GM18502 (cell line): ENCODE data around the gene ATRN.

Experiments
- ATAC-seq: cut with Tn5 transposase; IDR thresholded peaks from one replicate; pipeline ENCODE4 v1.9.1; 2021; ENCODE audit warnings: mild to moderate bottlenecking; ENCODE audit not compliant: unreplicated experiment, poor library complexity

Gene ATRN

DNA sequence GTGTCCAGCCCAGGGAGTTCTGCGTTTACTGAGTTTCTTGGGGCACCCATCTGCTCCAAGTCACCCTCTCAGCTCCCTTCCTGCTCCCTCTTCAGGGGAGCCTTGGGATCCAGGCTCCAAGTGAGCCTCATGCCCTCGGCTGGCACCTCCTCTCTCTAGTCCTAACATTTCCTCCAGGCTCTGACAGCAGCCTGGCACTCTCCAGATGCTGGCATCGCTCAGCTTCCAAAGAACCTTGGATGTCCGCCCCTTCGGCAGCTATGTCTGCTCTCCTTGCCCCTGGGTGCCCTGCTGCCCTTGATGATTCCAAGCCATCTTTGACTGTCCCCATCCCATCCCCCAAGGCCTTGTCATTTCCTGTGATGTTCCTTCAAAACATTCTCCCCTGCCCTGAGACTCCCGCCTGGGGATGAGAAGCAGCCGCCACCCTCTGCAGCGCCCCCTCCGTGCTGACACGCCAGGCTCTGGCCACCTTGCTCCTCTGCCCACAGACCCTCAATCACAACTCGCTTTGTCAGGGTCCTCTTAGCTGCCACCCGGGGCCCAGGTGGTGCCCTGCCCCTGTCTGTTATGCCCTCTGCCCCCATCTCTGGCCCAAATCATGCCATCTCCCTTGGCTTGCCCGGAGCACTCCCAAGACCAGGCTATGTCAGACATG lies 199.0 kb downstream of the ATRN start:
- ATAC-seq = no peak

DNA sequence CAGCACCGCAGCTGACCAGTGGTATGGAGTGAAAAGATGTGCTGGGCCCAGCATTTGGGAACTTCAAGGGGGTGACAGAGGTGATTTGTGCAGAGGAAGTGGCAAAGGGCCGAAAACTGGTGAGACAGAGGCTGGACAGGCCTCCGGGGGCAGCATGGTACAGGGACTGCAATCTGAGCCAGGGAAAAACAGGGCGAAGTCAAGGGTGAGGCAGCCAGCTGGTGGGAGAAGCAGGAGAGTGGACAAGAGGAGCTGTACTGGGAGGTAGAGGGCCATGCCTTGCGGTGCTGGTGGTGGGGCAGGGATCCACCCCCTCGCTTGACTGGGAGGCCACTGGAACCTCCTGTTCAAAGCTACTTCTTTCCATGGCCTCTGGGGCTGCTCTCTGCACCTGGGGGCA lies 199.7 kb downstream of the ATRN start:
- ATAC-seq = no peak

DNA sequence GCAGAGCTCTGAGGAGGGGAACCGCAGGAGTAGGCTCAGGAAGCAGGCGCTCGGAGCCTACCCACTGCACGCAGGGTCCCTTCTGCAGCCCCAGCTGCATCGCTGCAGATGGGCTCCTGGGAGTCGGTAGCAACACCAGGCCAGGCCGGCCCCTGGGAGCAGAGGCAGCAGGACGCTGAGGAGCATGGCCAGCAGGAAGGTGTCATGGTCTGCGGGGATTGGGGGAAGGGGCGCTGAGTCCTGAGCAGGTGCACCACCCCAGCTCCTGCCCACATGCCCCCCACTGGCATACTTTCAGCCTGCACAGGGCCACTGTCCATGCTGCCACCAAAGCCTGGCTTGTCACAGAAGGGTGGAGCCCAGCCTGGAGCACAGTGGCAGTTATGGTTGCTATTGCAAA lies 200.1 kb downstream of the ATRN start:
- no peak for ATAC-seq

DNA sequence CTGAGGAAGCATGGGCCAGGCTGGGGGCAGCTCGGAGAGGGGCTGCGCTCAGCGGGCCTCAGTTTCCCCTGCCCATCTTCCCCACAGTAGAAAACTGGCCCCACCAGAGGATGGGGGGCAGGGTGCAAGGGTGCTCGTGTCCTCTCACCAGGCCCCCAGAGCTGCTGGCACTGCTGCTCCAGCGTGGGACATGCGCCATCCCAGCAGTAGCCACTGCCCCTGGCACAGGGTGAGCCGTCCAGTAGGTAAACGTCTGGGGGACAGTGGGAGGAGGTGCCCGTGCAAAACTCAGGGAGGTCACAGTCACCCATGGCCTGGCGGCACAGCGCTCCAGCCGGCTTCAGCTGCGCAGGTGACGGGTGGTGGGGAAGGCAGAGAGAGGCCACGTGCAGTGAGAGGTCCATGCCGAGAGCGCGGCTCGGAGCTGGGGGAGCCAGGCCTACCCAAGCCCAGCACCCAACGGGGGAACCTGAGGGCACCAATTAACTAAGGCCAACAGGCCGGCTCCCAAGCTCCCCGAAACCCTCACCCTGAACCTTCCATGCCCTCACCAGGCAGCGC lies 201.2 kb downstream of the ATRN start:
- no peak for ATAC-seq

DNA sequence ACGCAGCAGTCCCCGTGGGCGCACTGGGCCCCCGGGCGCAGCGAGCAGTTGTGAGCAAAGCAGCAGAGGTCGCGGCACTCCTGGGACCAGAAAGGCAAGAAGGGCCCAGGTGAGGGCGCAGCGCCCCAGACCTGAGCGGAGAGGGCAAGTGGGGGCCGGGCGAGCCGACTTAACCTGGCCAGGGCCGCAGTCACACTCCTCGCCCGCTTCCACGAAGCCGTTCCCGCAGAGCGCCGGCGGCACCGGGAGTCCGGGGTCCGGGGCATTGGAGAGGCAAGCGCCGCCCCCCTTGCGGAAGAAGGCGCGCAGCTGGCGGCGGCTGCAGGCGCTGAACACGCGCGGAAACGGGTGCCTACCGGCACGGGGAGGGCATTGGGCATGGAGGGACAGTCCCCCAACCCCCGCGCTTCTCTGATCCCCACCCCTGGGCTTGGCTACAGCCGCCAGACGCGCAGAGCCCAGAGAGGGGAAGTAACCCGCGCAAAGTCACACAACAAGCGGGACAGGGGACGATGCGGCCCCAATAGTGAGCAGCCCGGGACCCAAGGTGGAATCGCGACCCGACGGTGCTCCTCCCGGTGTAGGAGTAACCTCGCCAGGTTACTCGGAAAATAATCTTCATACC lies 201.8 kb downstream of the ATRN start:
- no peak for ATAC-seq

DNA sequence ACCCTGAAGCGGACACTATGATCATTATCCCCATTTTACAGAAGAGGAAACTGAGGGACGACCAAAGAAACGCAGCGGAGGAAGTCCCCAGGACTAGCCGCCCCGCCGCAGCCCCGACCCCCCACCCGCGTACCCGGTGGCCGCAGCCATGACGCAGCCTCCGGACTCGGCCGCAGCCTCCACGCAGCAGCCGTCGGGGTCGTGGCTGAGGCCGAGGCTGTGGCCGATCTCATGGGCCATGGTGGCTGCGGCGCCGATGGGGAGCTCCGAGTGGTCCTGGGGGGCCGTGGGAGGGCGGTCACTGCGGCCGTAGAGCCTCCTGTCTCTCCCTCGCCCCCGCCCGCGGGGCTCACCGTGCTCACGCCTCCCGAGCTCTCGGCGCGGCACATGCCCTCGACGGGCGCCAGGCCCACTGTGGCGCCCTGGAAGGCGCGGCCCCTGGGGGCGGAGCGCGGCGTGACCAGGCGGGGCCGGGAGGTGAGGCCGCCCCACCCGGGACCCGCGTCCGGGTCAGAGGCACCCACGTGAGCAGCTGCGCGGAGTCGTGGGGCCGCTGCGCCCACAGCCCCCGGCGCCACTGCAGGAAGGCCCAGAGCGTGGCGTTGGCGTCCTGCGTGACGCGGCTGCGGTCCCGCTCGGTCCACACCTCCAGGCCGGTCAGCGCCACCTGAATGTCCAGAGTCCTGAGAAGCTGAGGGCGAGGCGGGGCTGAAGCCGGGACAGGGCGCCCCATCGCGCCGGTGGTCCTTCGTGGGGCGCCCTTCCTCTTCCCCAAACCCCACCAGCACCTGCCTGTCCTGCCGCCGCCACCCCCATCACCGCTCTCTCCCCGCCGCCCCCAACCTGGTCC lies 202.6 kb downstream of the ATRN start:
- no peak for ATAC-seq

DNA sequence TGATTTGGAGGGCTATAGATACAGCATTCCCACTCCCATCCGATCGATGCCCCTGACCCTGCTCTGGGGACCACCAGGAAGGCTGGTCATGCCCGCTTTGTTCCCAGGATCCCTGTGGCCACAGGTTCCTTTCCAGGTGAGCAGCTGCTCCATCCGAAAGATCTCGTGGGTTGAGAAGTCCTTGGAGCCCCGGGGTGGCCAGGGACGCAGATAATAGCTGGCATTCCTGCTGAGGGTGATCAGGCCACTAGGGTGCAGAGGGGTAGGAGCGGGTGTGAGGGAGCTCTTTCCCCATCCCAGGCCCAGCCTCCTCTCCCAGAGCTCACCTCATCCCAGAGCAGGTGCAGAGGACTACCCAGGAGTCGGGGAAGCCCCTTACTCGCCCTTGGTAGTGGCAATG lies 203.6 kb downstream of the ATRN start:
- no peak for ATAC-seq

DNA sequence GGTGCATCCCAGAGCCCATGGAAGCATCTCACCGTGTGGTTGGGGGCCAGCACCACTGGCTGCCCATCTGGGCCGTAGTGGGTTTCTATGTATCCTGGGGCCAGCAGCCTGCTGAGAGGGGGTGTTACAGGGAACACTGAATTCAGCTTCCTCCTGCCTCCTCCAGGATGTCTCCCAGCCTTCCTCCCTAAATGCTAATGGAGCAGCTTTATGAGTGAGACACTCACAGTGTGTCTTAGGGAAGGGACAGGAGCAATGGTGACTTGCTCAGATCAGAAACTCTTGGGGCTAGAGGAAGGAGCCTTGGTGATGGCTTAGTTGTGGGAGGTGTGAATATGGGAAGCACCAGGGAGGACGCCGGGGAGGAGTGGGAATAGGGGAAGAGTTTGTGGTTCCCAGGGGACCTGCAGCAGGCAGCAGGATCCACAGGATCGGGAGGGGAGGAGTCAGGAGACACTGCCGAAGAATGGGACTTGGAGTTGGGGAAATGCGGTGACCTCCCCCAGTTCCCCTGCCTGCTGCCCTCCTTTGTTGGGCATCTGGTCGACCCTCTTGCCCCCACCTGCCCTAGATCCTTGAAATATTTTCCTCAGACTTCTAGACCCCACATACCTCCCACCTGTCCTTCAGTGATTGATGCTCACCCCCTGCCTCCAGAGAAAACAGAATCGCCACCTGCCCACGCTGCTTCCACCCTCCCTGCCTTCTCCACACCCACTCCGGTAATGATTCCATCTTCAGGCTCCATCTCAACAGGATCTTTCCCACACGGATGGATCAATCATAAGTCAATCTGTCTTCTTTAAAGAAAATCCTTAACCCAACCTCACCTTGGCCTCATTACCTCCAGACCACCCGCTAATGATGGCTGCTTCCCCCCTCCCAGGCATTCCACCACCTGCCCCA lies 204.4 kb downstream of the ATRN start:
- no peak for ATAC-seq

DNA sequence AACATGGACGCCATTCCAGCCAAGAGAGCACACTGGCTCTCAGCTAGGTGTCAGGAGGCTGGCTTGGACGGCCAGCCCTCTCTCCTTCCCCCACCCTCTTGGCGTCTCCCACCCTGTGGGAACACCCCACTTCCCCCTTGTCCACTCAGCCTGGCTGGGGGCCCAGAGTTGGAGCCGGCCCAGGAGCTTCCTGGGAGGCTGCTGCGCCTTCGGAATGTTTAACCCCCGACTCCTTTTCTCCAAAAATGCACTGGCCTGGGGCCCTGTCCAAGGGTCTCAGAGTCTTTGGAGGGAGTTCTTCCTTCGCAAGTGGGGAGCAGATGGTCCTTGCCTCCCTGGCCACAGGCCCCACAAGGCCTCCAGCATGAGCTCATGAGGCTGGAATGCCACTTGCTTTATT lies 206.9 kb downstream of the ATRN start:
- no peak for ATAC-seq

DNA sequence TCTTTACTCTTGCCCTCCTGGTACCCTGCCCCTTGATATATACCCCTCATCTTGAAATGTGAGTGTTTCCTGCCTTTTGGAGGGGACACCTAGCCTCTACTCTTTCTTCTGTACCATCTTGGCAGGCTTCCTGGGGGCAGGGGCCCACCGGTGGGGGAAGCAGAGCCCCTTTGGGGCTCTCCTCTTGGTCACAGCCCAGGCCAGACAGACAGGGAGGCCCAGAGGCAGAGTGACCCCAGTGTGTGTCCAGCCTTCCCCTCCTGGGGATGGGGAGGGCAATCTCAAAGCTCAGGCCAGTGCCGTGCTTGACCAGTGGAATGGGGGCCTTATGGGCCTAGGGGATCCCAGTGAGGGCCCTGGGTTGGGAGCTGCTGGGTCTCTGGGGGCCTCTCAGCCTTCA lies 207.4 kb downstream of the ATRN start:
- no peak for ATAC-seq

DNA sequence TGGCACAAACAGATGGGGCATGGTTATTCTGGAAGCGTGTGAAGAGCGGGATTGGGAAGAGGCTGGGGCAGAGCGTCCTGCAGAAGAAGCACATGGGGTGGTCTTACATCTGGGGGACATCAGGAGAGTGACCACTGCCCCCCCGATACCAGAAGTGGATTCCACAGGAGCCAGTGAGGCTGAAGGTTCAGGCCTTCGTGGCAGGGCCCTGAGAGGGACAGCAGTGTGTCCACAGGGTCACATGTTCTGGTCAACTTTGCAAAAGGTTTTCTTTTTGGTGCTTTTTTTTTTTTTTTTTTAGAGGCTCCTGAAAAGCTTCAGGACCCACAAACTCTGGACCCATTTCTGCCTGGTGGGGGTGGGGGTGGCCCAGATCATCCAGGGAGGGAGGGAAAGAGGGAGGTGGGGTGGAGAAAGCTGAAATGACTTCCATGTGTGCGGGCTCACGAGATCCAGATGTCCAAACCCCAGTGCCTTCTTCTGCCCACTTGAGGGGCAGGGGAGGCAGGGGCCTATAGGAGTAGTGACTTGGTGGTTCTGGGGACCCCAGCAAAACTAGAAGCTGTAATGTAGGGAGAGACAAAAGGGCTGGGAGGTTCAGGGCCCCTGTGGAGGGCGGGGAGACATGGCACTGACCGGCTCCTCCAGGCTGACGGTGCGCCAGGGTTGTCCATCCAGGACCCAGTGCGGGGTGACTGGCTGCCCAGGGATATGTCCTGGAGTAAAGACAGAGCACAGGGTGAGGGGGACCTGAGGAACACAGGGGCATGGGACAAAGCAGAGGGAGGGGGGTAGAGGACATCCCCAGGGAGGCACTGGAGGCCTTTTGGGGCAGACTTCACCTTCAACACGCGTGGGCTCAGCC lies 208.3 kb downstream of the ATRN start:
- ATAC-seq = no peak

DNA sequence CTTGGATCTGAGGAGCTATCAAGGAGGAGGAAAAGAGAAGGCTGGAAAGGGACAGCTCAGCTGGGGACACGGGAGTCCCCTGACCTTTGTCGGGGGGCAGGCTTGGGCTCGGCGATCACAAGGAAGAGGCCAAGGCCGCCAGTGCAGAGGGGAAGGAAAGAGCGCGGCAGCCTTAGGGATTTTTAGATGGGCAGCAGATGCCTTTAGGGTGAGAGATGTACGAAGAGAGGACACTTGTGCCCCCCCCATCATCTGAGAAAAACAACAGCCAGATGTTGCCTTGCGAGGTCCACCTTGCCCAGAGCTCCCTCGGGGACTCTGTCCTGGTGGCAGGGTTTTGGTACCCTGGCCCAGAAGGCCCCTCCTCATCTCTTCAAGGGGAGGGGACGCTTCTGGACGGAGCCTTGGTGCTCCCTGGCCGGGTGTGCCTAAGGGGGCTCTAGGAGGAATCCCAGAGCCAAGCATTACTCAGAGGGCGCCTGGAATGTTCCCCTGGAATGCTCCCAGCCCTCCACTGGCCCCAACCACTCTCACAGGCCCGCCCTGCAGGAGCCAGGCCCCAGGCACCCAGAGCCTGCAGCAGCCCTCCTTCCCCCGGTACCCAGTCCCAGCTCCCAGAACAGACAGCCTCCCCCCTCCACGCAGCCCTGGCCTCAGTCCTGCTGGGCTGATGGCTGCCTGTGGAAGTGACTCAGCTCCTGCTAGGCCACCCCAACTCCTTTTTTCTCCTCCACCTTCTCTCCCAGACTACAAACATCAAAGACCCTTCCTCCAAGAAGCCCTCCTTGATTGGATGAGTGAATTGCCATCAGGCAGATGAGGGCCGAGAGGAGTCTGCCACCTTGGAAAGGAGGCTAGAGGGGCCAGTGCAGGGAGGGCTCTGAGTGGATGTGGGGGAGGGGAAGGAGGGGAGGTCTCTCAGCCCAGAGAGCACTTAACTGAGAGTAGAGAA lies 209.2 kb downstream of the ATRN start:
- no peak for ATAC-seq

DNA sequence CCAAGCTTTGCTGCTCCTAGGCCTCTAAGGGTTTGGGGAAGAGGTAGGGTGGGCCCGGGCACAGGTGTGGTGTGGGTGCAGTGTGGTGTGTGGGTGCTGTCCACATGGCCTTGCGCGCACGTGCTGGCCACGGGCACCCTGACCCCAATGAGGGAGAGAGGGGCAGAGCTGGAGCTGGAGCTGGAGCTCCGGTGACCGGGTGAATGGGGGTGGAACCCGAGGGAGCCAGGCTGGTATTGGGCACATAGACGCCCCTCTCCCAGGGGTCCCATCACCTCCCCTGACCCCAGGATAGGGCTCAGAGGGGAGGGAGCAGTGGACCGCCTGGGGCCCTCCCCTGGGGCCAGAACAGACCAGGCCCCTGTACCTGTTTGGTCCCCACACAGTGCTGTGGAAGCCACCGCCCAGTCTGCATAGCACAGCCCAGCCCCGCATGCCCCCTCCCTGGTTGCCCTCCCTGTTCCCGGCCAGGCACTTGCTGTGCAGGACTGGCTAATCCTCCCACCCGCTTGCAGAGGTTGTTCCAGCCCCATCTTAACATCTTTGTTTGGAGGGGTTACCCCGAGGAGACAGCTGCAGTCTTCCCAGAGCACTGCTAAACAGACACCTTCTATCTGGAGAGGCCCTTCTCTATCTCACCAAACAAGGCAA lies 210.0 kb downstream of the ATRN start:
- no peak for ATAC-seq

DNA sequence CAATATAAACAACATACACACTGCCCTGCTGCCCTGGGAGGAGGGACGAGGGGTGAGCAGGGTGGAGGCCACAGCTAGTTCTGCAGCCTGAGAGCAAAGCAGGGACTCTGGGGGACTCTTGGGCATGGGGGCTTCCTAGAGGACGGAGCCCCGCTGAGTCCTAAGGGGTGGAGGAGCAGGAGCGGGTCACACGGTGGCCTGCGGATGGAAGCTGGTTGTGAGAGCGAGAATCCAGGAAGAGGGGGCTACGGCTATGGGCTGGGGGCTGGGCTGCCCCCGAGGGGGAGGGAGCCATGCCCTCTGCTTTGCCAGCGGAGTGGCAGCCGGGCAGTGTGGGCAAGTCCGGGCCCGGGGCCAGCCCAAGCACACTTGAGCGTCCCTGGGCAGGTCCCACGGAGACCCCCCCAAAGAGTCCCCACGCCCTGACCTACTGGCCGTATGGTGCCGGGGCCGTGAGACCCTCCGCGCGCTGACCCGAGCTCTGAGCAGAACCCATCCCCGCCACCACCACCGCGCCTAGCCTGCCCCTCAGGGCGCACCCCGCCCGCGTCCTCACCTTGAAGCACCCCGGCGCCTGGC lies 210.6 kb downstream of the ATRN start:
- ATAC-seq = no peak

DNA sequence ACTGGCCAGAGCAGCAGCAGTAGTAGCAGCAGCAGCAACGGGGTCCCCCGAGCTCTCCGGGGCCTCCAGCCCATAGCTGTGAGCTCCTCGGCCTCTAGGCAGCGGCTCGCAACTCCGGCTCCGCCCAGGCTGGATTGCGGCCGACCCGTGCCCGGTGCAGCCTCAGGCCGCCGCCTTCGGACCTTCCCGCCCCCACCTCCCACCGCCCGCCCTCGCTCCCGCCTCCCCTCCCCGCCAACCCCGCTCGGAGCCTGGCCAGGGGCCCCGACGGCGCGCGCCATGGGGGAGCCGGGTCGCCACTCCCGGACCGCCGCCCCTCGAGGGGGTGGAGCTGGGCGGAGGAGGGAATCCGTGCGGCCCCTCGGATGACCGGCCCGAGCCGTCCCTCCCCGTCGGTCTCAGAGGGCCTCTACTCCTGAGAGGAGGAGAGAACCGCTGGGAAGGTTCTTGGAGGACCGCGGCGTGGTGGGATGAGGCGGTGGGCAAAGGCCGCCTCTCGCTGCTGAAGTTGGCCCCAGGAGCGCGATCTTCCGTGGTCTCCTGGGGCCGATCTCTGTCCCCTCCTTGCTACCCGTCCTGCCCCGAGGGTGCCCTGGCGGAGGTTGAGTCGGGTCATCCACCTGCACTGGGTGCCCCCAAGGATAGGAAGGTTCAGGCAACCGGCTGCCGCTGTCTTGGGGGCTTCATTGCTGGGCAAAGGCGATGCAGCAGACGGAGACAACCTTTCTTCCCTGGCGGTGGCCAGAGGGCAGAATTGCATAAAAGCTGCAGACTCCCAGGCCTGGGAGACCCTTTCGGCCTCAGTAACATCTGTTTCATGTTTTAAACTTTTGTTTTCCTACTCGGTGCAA lies 211.3 kb downstream of the ATRN start, which contains the start of gene ADAM33:
Gene ADAM33, minus strand, starts transcription at position 80 of the 851 bp plus-strand sequence. Its CDS starts 6 bp downstream, at position 74.
- ATAC-seq = no peak

DNA sequence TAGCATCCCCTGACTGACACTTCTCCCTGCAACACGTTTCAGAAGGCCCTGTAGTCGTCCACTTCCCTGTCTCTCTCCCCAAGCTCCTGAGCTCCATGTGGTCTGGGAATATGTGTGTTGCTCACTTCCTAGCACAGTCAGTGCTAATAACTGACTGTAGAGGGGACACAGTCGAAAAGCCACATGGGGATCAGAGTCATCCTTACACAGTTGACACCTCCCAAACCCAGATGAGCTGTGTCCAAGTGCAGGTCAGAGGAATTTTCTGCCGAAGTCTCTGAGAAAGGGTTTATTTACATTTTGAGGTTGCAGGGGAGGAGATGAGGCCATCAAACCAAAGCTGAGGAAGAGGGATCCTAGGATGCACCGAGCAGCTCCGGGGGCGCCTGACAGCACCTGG lies 214.5 kb downstream of the ATRN start:
- ATAC-seq = no peak
